ENCODE results near the gene ZNF768. TPM values are rescaled to one million over a fixed set of nuclear protein-coding genes. Genes with fewer than 3 reads are reported as not detected.

The ZNF768 gene
- total and polyA plus RNA-seq, 2 experiments from 2014 or later = 8.3 to 43.0 TPM

DNA sequence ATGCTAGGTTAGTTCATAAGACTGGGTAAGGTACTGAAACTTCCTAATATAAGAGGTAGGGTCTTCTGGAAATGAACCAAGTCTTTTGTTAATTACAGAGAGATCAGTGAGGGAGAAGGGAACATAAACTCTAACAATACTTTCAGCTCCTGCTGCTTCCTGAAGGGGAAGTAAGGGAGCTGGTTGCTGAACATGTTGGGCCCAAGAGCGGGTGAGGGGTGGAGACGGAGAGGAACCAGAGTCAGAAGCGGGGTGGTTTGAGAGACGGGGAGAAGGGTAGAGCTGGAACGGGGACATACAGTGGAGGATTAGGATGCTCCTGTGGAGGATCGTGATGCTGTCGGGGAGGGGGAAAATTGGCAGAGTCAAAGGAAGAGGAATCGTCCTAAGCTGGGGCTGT lies 19.7 kb upstream of the ZNF768 start:
- H3K4me1 Mint-ChIP-seq = peaks cover 15% of the 10 kb centered on the region
- peaks cover 5% of the 10 kb centered on the region for H3K27me3 Mint-ChIP-seq (ENCODE audit: insufficient read depth, low read depth, poor library complexity)
- Histone ChIP-seq H3K4me2 (no peak overlapping the region), H3K27ac (ENCODE audit: low read depth) (no peak overlapping the region), H2AFZ (no peak overlapping the region), H3K27me3 (ENCODE audit: insufficient read depth) (no peaks in the 10 kb centered on the region), H3K79me2 (replicated peaks; ENCODE audit: insufficient read depth) (no peaks in the 10 kb centered on the region), H3K4me3 (no peak overlapping the region), H3K9me2 (ENCODE audit: insufficient read depth) (no peaks in the 10 kb centered on the region), H3K36me3 (ENCODE audit: insufficient read depth) (no peaks in the 10 kb centered on the region), H4K20me1 (replicated peaks; ENCODE audit: insufficient read depth) (no peaks in the 10 kb centered on the region), H3F3A (replicated peaks; ENCODE audit: low read depth) (0 out of 2 replicates have a peak, but pooled peaks cover 4% of the 10 kb centered on the region), H3K4me1 (ENCODE audit: insufficient read depth) (peaks cover 40% of the 10 kb centered on the region)
- H3K4me3 Mint-ChIP-seq = no peak overlapping the region
- H3K36me3 Mint-ChIP-seq (ENCODE audit: low read depth) = peaks cover 2% of the 10 kb centered on the region; the same call in 1 of the 3 replicates
- no peak for DNase-seq (ENCODE audit: low spot score)
- TF ChIP-seq CREB1 (CRISPR knock-in tag; IDR thresholded peaks at IDR 0.05; ENCODE audit: low read depth) = no peak
- no peak for TF ChIP-seq ZNF114 (CRISPR knock-in tag; IDR thresholded peaks at IDR 0.05)
- TF ChIP-seq, protein P1, sequence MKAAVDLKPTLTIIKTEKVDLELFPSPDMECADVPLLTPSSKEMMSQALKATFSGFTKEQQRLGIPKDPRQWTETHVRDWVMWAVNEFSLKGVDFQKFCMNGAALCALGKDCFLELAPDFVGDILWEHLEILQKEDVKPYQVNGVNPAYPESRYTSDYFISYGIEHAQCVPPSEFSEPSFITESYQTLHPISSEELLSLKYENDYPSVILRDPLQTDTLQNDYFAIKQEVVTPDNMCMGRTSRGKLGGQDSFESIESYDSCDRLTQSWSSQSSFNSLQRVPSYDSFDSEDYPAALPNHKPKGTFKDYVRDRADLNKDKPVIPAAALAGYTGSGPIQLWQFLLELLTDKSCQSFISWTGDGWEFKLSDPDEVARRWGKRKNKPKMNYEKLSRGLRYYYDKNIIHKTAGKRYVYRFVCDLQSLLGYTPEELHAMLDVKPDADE (IDR thresholded peaks at IDR 0.05) = no peak
- TF ChIP-seq EZH2phosphoT487 (IDR thresholded peaks at IDR 0.05; ENCODE audit: unreplicated experiment) = no peak
- TF ChIP-seq STAT1 (IDR thresholded peaks at IDR 0.05; ENCODE audit: unreplicated experiment) = no peak
- no peak for TF ChIP-seq JUNB (IDR thresholded peaks at IDR 0.05; ENCODE audit: unreplicated experiment)
- no peak for TF ChIP-seq NANOG (IDR thresholded peaks at IDR 0.05; ENCODE audit: borderline replicate concordance)
- no peak for TF ChIP-seq EZH2 (IDR thresholded peaks at IDR 0.05; ENCODE audit: low read depth, unreplicated experiment)
- TF ChIP-seq CTCF (conservative IDR thresholded peaks at IDR 0.05; ENCODE audit: low read depth in 2 of 2) = no peak
- TF ChIP-seq POLR2AphosphoS5 (IDR thresholded peaks at IDR 0.05; ENCODE audit: low read depth) = no peak
- TF ChIP-seq, protein P2, sequence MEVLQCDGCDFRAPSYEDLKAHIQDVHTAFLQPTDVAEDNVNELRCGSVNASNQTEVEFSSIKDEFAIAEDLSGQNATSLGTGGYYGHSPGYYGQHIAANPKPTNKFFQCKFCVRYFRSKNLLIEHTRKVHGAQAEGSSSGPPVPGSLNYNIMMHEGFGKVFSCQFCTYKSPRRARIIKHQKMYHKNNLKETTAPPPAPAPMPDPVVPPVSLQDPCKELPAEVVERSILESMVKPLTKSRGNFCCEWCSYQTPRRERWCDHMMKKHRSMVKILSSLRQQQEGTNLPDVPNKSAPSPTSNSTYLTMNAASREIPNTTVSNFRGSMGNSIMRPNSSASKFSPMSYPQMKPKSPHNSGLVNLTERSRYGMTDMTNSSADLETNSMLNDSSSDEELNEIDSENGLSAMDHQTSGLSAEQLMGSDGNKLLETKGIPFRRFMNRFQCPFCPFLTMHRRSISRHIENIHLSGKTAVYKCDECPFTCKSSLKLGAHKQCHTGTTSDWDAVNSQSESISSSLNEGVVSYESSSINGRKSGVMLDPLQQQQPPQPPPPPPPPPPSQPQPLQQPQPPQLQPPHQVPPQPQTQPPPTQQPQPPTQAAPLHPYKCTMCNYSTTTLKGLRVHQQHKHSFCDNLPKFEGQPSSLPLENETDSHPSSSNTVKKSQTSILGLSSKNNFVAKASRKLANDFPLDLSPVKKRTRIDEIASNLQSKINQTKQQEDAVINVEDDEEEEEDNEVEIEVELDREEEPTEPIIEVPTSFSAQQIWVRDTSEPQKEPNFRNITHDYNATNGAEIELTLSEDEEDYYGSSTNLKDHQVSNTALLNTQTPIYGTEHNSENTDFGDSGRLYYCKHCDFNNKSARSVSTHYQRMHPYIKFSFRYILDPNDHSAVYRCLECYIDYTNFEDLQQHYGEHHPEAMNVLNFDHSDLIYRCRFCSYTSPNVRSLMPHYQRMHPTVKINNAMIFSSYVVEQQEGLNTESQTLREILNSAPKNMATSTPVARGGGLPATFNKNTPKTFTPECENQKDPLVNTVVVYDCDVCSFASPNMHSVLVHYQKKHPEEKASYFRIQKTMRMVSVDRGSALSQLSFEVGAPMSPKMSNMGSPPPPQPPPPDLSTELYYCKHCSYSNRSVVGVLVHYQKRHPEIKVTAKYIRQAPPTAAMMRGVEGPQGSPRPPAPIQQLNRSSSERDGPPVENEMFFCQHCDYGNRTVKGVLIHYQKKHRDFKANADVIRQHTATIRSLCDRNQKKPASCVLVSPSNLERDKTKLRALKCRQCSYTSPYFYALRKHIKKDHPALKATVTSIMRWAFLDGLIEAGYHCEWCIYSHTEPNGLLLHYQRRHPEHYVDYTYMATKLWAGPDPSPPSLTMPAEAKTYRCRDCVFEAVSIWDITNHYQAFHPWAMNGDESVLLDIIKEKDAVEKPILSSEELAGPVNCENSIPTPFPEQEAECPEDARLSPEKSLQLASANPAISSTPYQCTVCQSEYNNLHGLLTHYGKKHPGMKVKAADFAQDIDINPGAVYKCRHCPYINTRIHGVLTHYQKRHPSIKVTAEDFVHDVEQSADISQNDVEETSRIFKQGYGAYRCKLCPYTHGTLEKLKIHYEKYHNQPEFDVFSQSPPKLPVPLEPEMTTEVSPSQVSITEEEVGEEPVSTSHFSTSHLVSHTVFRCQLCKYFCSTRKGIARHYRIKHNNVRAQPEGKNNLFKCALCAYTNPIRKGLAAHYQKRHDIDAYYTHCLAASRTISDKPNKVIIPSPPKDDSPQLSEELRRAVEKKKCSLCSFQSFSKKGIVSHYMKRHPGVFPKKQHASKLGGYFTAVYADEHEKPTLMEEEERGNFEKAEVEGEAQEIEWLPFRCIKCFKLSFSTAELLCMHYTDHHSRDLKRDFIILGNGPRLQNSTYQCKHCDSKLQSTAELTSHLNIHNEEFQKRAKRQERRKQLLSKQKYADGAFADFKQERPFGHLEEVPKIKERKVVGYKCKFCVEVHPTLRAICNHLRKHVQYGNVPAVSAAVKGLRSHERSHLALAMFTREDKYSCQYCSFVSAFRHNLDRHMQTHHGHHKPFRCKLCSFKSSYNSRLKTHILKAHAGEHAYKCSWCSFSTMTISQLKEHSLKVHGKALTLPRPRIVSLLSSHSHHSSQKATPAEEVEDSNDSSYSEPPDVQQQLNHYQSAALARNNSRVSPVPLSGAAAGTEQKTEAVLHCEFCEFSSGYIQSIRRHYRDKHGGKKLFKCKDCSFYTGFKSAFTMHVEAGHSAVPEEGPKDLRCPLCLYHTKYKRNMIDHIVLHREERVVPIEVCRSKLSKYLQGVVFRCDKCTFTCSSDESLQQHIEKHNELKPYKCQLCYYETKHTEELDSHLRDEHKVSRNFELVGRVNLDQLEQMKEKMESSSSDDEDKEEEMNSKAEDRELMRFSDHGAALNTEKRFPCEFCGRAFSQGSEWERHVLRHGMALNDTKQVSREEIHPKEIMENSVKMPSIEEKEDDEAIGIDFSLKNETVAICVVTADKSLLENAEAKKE (CRISPR knock-in tag; IDR thresholded peaks at IDR 0.05) = no peak
- TF ChIP-seq REST (IDR thresholded peaks at IDR 0.05; ENCODE audit: unreplicated experiment) = no peak
- TF ChIP-seq ZNF331 (CRISPR knock-in tag; IDR thresholded peaks at IDR 0.05; ENCODE audit: low read depth) = no peak
- H3K9me3 Mint-ChIP-seq = peaks cover 3% of the 10 kb centered on the region; the same call in 2 of the 3 replicates
- no peak for ATAC-seq
- H3K27ac Mint-ChIP-seq = no peak overlapping the region

All from GM23338 (cell line).